K562 (cell line): Measurements from ENCODE around the gene JUND. TPM values are rescaled to one million over a fixed set of nuclear protein-coding genes. Genes with fewer than 3 reads are reported as not detected.

Experiments used
- ARID2 ChIP-seq: fragments of 450-650 bp; IDR thresholded peaks from 2 replicates; pipeline ENCODE4 v1.6.1; 2017; ENCODE audit warnings: antibody characterized with exemption, mild to moderate bottlenecking
- ARID3B ChIP-seq: fragments of 250-450 bp; sonication (Bioruptor Pico); IDR thresholded peaks from 2 replicates; pipeline ENCODE4 v1.4.0; 2020; ENCODE audit warnings: borderline replicate concordance
- CEBPZ ChIP-seq: fragments of 150-350 bp; IDR thresholded peaks from 2 replicates; pipeline ENCODE4 v1.6.1; 2014; ENCODE audit warnings: low read depth, mild to moderate bottlenecking, low read length, borderline replicate concordance
- DEAF1 ChIP-seq: fragments of 450-650 bp; formaldehyde crosslinking; IDR thresholded peaks from 2 replicates; pipeline ENCODE4 v1.4.0; 2020; ENCODE audit warnings: mild to moderate bottlenecking, moderate library complexity
- FOXA1 ChIP-seq: fragments of 450-650 bp; IDR thresholded peaks from 2 replicates; pipeline ENCODE4 v1.6.1; 2016; ENCODE audit warnings: mild to moderate bottlenecking, borderline replicate concordance
- FOXK1 ChIP-seq: sonication (generic); formaldehyde crosslinking; IDR thresholded peaks from 2 replicates; pipeline ENCODE4 v1.8.0; 2022; ENCODE audit warnings: missing genetic modification reagents, mild to moderate bottlenecking, borderline replicate concordance
- HDAC8 ChIP-seq: fragments of 450-650 bp; IDR thresholded peaks from 2 replicates; pipeline ENCODE4 v1.6.1; 2016; ENCODE audit warnings: mild to moderate bottlenecking, missing genetic modification characterization, moderate library complexity, missing compliant biosample characterization
- HMGN3 ChIP-seq: IDR thresholded peaks from 2 replicates; pipeline ENCODE4 v1.6.1; 2011; ENCODE audit warnings: borderline replicate concordance, low read depth, mild to moderate bottlenecking, mixed read lengths, low read length; ENCODE audit not compliant: insufficient read length; ENCODE audit errors: extremely low read depth
- MTA2 ChIP-seq: fragments of 450-650 bp; IDR thresholded peaks from 2 replicates; pipeline ENCODE4 v1.6.1; 2016; ENCODE audit warnings: low read depth
- SPI1 ChIP-seq: IDR thresholded peaks from 2 replicates; pipeline ENCODE4 v1.6.1; 2011; ENCODE audit warnings: low read depth, low read length, control low read depth, borderline replicate concordance
- THAP7 ChIP-seq: fragments of 250-450 bp; sonication (Bioruptor Pico); IDR thresholded peaks from 2 replicates; pipeline ENCODE4 v1.5.0; 2021
- ZNF146 ChIP-seq: IDR thresholded peaks from one replicate; pipeline ENCODE4 v1.6.1; 2018; ENCODE audit warnings: missing compliant biosample characterization; ENCODE audit not compliant: unreplicated experiment
- polyA plus RNA-seq, 8 experiments: library from polyadenylated mRNA; depleted of rRNA in 4 of 8; stranded (reverse) in 5 of 8; unstranded in 3 of 8; fragments of >200 nt; fragmentation: Nextera tagmentation in 2 of 8; fragmentation: Illumina TruSeq in 1 of 8; extraction: Ambion mirVana in 2 of 8; extraction: Trizol in 1 of 8; gene quantifications; 2 replicates each; pipeline versions ENCODE4 v1.2.1 to v1.2.3, GENCODE V29; 2011 to 2014; ENCODE audit warnings: inconsistent platforms in 1 of 8, missing spikeins in 1 of 8
- total RNA-seq, 7 experiments: library from RNA; depleted of rRNA in 6 of 7; stranded (reverse); fragments of >200 nt in 6 of 7; fragmentation: Illumina TruSeq in 2 of 7; extraction: Trizol in 2 of 7; gene quantifications; 2 replicates each; pipeline versions ENCODE4 v1.2.1 to v1.2.3, GENCODE V29; 2011 to 2021; ENCODE audit warnings: low replicate concordance in 1 of 7

JUND gene
- total and polyA plus RNA-seq, 9 of the 15 experiments (the other 6 are each of a cell fraction or from before 2014, with no cell fraction given) = 6.4 to 286 (median 42.3) TPM

- TF ChIP-seq DEAF1 (no peak), FOXA1 (no peak), SPI1 (no peak), HDAC8 (no peak), MTA2 (no peak), FOXK1 (CRISPR knock-in tag) (no peak), THAP7 (no peak), ZNF146 (CRISPR knock-in tag) (no peak), CEBPZ (no peak), ARID2 (no peak), HMGN3 (no peak), ARID3B (CRISPR knock-in tag) (no peak)
These were observed 18.5 kb downstream of the JUND start (continued) for GRCh38 chr19:18262917-18263316.
